GM19328 (cell line): ENCODE results near the gene BTBD9.

ENCODE experiments used
- ATAC-seq: cut with Tn5 transposase; IDR thresholded peaks from one replicate; pipeline ENCODE4 v1.9.1; 2021; ENCODE audit warnings: mild to moderate bottlenecking, moderate library complexity; ENCODE audit not compliant: unreplicated experiment

The BTBD9 gene

GRCh38 chr6:38264605-38265004 is 375.1 kb downstream of the BTBD9 start:
- no peak for ATAC-seq

- ATAC-seq: no peak
Measured at GRCh38 chr6:38262609-38263008, 377.1 kb downstream of the BTBD9 start.

GRCh38 chr6:38262026-38262425 is 377.7 kb downstream of the BTBD9 start:
- ATAC-seq: no peak

- no peak for ATAC-seq
Measured at GRCh38 chr6:38261626-38262025, 378.1 kb downstream of the BTBD9 start.

GRCh38 chr6:38259736-38260135 is 380.0 kb downstream of the BTBD9 start:
- no peak for ATAC-seq

GRCh38 chr6:38248500-38249234 is 391.1 kb downstream of the BTBD9 start:
- no peak for ATAC-seq

GRCh38 chr6:38245295-38245694 is 394.4 kb downstream of the BTBD9 start:
- no peak for ATAC-seq

GRCh38 chr6:38244869-38245268 is 394.9 kb downstream of the BTBD9 start:
- ATAC-seq: no peak

- no peak for ATAC-seq
Measured at GRCh38 chr6:38241200-38241871, 398.4 kb downstream of the BTBD9 start.

- ATAC-seq: no peak
Measured at GRCh38 chr6:38239719-38240451, 399.8 kb downstream of the BTBD9 start.

- no peak for ATAC-seq
Measured at GRCh38 chr6:38236631-38237030, 403.1 kb downstream of the BTBD9 start.

GRCh38 chr6:38234934-38235682 is 404.6 kb downstream of the BTBD9 start:
- peak; percentile 62 for ATAC-seq

GRCh38 chr6:38234141-38234540 is 405.6 kb downstream of the BTBD9 start:
- no peak for ATAC-seq

- ATAC-seq: no peak
Measured at GRCh38 chr6:38233161-38233791, 406.5 kb downstream of the BTBD9 start.

GRCh38 chr6:38225766-38226165 is 414.0 kb downstream of the BTBD9 start:
- ATAC-seq: no peak

GRCh38 chr6:38221251-38221650 is 418.5 kb downstream of the BTBD9 start:
- ATAC-seq: no peak

GRCh38 chr6:38220069-38220723 is 419.5 kb downstream of the BTBD9 start:
- ATAC-seq: no peak

GRCh38 chr6:38218235-38218634 is 421.5 kb downstream of the BTBD9 start:
- no peak for ATAC-seq

- ATAC-seq: no peak
Measured at GRCh38 chr6:38216451-38216850, 423.3 kb downstream of the BTBD9 start.

- ATAC-seq: no peak
Measured at GRCh38 chr6:38215651-38216311, 423.9 kb downstream of the BTBD9 start.
